ENCODE measurements around the gene CLEC18A.
A peak's percentile ranks its signal among the peaks of the same experiment; 100 is the strongest.
"Not testable (repeated sequence)": the region's sequence is repeated elsewhere in the genome, so short reads cannot be mapped to it uniquely, and the experiment has no call there.

CLEC18A gene

DNA sequence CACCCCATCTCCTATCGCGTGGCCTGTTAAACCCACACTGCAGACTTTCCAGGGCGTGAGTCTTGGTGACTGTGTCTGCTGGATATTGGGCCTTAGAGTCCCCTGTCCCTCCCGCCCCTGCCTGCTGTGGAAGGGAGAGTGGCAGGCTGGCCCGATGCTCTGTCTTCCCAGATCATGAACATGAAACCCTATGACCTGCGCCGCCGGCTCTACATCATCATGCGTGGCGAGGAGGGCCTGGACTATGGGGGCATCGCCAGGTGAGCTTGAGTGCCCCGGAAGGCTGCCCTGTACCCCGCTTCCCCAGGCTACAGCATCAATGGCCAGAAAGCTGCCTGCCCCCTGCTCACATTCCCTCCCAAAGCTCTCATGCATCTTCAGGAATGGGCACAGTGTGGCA, 19.5 kb upstream of the CLEC18A start:
- DNase-seq = no peak

DNA sequence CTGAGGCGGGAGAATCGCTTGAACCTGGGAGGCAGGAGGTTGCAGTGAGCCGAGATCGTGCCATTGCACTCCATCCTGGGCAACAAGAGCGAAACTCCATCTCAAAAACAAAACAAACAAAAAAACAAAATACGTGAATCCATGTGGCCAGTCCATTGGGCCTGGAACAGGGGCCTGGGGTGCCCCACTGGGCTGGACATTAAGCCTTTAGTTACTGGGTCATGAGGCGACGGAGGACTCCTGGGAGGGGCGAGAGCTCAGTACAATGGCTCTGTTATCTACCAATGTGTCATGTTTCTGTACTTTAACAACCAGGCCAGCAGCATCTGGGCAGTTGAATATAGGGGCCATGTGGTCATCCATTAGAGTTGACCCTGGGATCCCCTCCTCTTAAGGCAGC, 18.9 kb upstream of the CLEC18A start:
- no peak for DNase-seq

DNA sequence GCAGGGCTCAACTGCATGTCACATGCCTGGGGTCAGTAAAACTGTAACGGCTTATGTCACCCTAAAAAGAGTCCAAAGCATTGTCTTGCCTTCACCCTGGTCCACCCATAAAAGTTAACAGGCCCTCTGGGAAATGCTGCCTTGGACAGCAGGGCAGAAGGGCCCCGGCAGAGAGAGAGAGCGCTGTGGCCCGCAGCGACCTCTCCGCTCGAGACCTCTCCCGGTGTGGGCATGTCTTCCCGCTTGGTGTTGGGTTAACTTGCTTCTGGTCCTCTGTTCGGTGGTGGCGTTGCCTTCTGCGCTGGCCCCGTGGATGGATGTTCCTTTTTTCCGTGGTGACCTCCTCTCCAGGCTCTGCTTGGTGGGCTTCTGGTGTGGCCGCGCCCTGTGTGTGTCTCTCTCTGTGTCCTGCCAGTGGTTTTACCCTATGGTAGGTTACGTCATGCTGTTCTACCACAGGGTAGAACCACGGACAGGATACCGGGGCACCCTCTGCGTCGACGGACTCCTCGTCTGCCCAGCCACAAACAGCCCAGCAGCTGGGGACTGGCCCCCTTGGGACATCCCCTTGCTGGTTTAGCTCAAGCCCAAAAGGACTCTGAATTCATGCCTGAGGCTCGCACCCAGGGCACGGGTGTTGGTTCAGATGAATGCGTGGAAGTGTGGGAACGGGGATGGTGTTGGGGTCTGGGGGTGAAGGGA, 18.3 kb upstream of the CLEC18A start:
- no peak for DNase-seq

DNA sequence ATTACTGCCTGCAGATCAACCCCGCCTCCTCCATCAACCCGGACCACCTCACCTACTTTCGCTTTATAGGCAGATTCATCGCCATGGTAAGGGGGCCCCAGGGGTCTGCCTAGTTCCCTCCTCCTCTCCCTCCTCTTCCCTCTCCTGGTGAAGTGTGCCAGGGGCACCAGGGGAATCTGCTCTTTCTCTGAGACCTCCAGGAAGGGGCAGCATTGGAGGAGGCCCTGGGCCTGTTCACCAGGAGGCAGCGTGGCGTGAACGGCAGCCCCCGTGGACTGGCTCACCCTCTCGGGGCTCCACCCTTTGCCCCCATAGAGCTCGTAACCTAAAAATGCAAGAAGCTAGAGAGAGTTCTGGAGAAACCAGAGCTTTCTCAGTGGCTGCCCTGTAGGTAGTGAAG, 17.1 kb upstream of the CLEC18A start:
- DNase-seq = no peak

DNA sequence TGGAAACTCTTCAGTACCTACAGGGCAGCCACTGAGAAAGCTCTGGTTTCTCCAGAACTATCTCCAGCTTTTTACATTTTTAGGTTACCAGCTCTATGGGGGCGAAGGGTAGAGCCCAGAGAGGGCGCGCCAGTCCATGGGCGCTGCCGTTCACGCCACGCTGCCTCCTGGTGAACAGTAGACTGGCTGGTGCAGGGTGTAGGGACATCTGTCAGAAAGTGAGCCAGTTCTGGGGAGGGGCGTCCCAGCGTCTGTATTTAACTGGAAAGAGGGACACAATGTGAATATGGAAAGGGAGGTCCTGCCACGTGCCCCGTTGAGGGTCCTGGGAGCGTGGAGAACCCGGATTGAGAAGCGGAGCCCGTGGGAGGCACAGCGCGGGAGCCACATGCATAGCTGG, 16.4 kb upstream of the CLEC18A start:
- no peak for DNase-seq

DNA sequence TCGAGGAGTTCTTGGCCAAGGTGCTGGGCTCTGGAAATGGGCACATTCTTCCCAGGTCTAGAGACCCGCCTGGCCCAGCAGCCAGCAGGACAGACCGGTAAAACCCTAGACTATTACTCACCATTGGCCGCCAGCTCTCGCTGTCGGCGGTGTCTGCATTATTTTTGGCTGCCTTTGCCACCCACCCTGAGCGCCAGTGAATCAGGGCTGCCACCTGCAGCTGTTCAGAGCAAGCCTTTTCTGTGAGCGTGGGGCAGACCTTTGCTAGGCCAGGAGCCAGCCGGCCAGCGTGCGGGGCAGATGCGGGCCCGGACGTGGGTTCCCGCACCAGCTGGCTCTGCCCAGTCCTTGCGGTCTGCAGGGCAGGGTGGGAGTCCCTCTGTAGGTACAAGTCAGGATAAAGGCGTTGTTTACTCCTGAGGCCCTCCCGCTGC, 15.8 kb upstream of the CLEC18A start:
- no peak for DNase-seq

DNA sequence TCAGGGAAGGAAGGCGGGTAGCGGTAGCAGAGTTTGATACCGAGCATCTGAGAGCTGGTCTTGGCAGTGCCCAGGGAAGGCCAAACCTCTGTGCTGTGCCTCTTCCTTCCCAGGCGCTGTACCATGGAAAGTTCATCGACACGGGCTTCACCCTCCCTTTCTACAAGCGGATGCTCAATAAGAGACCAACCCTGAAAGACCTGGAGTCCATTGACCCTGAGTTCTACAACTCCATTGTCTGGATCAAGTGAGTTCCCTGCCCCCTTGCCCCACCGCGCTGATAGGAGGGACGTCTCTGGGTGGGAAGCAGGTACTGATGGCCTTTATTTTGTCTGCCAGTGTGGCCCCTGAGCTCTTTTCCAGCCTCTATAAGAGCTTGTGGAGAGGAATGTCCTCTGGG, 15.4 kb upstream of the CLEC18A start:
- no peak for DNase-seq

DNA sequence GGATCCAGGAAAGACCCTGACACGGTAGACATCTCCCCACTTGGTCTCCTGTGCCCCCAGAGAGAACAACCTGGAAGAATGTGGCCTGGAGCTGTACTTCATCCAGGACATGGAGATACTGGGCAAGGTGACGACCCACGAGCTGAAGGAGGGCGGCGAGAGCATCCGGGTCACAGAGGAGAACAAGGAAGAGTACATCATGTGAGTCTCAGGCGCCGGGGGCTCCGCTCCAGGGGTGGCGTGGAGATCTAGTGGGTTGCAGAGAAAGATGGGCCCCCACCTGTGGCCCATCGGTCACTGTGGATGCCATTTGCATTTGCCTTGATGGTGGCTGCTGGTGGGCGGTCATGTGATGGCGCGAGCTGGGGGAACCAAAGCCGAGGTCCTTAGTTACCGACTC, 14.9 kb upstream of the CLEC18A start:
- DNase-seq = no peak

DNA sequence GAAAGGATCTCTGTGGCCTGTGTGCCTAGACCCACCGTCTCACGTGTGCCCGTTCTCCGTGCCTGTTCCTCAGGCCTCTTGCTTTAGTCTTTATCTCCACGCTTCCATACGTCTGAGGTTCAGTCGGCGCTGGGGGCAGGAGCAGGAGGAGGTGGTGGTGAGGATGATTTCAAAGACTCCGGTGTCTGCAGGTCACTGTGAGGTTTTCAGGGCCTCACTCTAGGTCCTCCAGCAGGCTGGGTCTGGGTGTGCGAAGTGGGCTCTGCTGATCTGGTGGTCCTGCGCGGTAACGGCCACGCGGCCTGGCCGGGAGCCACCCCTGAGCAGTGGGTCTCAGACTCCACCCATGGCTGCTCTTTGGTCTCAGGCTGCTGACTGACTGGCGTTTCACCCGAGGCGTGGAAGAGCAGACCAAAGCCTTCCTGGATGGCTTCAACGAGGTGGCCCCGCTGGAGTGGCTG, 14.4 kb upstream of the CLEC18A start:
- DNase-seq = no peak

DNA sequence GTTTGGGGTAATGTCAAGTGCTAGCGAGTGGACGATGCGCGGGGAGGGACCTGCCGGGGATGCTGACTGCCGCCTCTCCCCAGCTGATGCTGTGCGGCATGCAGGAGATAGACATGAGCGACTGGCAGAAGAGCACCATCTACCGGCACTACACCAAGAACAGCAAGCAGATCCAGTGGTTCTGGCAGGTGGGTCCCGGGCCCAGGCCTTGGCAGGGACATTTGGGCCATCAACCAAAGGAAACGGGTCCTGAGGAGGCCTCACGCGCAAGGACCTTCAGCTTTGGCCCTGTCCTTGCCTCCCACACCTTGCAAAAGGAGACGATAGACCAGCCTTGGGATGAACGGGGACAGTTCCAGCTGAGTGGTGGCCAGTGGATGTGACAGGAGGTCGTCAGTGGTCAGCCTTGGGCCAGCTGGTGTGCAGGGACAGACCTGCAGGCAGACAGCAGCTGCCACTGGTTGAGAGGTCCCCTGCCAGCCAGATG, 13.6 kb upstream of the CLEC18A start:
- peak; percentile 0 for DNase-seq

DNA sequence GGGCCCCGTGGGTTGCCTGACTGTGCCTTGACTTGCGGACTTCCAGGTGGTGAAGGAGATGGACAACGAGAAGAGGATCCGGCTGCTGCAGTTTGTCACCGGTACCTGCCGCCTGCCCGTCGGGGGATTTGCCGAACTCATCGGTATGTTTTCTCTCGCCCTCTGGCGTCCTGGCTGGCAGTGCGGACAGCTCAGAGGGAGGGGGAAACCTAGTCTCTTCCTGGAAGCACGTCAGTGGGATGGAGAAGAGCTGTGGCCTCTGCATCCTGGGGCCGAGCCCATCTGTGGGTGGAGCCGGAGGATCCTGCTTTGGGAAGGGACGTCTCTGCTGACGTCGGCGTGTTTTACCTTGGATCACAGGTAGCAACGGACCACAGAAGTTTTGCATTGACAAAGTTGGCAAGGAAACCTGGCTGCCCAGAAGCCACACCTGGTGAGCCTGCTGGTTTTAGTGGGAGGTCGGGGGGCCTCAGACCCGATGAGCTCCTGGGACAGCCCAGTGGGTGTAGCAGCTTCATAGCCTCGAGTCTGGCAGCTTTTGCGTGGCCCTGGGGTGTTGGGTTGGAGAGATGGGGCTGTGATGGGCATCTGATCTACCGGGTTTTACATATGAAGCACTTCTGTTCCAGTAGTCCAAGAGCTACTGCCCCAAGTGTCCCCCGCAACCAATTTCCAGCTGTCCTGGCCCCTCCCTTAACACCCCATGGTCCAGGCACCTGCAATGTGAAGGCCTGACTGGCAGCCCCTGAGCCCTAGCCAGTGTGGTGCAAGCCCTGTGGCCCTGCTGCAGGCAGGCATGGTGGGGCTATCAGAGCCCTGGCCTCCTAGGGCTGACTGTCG, 11.9 kb upstream of the CLEC18A start:
- DNase-seq = no peak

DNA sequence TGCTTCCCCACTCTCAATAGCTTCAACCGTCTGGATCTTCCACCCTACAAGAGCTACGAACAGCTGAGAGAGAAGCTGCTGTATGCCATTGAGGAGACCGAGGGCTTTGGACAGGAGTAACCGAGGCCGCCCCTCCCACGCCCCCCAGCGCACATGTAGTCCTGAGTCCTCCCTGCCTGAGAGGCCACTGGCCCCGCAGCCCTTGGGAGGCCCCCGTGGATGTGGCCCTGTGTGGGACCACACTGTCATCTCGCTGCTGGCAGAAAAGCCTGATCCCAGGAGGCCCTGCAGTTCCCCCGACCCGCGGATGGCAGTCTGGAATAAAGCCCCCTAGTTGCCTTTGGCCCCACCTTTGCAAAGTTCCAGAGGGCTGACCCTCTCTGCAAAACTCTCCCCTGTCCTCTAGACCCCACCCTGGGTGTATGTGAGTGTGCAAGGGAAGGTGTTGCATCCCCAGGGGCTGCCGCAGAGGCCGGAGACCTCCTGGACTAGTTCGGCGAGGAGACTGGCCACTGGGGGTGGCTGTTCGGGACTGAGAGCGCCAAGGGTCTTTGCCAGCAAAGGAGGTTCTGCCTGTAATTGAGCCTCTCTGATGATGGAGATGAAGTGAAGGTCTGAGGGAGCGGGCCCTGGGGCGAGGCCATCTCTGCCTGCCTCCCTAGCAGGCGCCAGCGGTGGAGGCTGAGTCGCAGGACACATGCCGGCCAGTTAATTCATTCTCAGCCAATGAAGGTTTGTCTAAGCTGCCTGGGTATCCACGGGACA, 11.1 kb upstream of the CLEC18A start:
- no peak for DNase-seq

DNA sequence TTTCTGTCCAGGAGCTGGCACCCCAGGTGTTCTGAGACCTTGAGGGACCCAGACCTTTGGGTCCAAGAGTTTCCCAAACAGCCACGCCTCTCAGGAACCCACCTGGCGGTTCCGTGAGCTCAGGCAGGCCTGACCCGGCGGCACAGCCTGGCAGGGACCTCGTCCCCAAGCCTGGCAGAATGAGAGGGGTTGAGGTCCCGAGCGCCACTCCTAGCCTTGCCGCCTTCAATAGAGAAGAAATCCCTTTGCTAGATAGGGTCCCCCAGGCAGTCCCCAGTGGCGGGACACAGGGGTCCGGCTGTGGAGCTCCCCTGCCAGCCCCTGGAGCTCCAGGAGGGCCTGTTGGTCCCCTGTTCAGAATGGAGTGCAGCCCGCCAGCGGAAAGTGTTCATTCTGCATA, 10.5 kb upstream of the CLEC18A start:
- DNase-seq = no peak

DNA sequence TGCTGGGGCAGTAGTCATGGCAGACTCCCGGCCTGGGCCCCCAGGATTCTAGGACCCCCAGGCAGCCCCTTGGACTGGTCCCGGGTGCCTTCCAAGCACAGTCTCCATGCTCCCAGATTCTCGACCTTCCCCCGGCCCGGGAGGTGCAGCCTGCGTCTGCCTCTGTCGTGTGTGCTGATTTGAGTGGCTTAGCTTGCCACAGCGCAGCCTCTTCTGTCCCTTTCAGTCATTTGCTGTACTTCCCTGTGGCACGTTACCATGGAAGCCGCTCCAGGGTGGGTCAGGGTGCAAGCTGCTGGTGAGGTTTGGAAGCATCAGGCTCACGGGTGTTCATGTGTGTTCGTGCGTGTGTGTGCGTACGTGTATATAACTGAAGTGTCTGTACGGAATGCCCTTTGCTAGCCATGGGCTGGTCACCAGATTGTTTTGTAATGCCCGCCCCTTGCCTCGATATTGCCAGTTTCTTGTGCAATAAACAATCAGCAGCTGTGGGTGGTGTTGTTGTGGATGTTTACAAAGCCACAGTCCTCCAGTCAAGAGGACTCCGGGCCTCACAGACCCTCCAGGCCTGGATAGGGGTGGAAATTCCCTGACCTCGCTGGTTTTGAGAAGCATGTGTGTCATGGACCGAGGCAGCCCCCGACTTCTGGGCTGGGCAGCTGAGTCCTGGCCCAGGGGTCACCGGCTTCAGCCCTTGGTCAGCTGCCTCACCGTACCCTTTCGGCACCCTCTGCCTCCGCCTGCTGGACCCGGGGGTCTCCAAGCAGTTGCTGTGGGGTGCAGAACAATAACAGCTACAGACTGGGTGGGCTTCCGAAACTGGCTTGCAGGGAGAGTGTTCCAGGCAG, 9.7 kb upstream of the CLEC18A start:
- no peak for DNase-seq

DNA sequence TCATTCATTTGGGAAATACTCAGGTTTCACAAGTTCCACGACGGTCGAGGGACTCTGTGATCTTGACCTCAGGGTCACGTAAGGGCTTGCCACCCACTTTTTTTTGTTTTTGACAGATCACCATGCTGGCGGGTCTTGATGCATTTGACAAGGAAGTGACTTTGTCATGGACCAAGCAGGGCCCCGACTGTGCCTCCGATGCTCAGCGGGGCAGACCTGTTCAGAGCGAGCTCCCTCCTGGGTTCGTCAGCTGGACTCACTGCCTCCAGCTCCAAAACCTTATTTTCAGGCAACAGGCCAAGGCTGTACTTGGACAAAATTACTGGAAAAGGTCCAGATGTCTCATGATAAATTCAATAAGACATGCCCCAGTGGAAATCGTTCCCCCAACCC, 9.0 kb upstream of the CLEC18A start:
- no peak for DNase-seq

DNA sequence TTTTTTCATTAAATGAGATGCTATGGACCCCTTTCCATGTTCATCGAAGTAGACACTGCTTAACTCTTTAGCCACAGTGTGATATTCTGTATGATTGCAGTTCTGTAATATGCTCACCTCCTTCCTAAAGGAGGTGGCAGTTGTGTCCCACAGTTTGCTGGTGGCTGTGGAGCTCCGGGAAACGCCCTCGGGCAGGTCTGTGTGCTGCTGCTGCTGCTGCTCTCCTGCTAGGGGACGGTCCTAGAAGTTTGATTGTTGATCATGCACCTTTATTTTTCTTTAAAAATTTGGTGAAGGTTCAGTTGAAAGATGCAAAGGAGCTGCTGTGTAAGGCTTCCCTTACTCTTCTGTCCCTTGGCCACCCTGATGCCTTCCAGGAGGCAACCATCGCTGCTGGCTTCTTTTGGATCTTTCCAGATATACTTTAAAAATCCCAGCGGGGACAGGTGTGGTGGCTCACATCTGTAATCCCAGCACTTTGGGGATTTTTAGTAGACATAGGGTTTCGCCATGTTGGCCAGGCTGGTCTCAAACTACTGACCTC, 8.4 kb upstream of the CLEC18A start:
- no peak for DNase-seq

DNA sequence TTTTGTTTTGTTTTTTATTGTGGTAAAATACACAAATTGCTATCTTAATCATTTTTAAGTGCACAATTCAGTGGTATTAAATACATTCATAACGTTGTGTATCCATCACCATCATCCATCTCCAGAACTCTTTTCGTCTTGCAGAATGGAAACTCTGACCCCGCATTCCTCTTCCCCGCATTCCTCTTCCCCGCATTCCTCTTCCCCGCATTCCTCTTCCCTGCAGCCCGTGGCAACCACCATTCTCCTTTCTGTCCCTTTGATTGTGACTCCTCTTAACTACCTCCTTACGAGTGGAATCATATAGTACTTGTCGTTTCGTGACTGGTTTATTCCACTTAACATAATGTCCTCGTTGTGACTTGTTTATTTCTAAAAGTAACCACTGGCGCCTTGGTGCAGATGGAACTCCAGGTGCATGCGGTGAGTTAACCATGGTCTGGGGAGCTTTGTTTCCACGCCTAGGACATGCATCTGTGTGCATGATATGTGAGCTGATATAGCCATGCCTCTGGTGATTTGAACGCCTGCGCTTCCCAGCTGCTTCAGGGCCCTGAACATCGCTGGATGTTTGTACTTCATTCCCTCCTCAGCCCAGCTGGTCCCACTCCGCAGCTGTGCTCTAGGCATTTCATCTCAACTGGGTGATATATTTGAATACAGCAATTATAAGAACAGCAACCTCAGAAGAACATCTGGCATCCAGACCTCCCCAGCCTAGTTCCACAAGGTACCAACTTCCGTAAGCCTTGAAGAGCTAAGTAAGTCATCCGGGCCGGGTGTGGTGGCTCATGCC, 7.7 kb upstream of the CLEC18A start:
- not testable (repeated sequence) for DNase-seq

DNA sequence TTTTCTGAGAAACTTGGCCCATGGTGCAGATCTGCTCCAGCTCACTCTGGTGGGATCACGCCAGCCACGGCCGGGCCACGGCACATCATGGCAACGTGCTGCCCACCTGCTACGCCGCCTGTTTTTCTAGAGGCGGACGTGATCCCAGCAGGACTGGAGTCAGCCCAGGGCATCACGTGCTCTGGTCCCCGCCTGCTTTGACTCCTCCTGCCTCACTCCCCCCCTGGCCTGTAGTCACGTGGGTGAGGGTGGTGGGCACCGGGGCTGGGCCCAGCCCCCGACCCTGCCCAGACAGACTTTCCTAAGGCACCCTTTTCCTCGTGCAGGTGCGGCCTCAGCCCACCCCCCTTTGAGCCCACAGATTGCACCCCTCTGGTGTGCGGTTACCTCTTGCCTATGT, 723 bp upstream of the CLEC18A start:
- DNase-seq = not testable (repeated sequence)

DNA sequence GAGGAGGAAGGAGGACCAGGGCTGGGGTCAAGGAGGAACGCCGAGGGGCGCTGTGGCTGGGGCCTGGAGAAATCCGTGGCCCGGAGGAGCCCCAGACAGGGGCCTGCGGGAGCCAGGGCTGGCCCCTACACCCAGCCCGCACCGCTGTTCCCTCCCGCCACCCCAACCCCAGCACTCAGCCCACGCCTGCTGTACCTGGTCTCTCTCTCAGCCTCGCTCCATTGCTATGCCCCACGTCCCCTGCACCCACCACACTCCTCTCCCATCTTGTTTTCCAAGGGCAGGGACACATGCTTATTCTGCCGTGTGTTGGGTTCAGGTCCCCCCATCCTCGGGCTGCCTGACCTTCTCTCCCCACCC, 518 bp downstream of the CLEC18A start:
- DNase-seq = not testable (repeated sequence)

DNA sequence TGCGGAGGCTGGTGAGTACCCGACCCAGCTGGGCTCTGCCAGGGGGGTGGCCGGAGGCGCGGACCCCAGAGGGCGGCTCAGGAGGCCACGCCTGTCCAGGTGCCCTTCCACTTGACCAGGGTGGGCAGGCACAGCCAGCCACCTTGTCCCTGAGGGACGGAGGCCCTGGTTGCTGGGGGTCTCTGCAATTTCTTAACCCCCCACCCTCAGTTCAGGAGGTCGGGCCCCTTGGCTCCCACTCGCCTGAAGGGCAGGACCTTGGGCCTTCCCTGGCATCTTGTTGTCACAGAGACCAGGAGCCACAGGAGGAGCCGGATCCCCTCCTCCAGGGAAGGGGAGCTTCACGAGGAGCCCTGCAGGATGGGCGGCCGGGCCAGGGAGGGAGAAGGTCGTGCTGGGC, 982 bp downstream of the CLEC18A start:
- not testable (repeated sequence) for DNase-seq

Data from NCI-H526 treated with DMSO at 0.1 percent for 48 hours (cell line).